C4-2B (cell line): ENCODE results near the gene FBXO34.

Source experiments
- H3K27ac ChIP-seq: fragments of 450-650 bp; 2 replicates; pipeline ENCODE4 v1.5.1; 2017
- ZFX ChIP-seq: fragments of 450-650 bp; IDR thresholded peaks from 2 replicates; pipeline ENCODE4 v1.6.1; 2017
- TF ChIP-seq, protein P1 (sequence below): fragments of 450-650 bp; conservative IDR thresholded peaks from 2 replicates; pipeline ENCODE4 v1.5.1; 2017; ENCODE audit warnings: mild to moderate bottlenecking

Gene FBXO34

DNA sequence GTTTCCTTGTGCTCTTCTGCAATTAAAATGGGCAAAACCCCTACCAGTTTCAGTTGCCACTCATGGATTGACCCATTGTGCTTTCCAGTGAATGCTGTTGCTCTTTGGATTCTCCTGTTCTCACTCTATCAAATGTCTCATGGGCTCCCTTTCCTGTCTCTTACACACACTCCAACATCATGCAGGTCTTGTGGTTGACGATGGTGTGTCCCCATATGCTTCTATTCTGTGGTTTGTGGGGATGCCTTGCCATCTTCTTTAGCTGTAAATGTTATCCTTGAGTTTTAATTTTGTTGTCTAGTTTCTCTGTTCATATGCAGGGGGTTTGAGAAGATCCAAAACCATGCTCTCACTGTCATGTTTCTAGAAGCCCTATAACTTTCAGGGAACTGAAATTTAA, 31.9 kb upstream of the FBXO34 start:
- no peak overlapping the region for H3K27ac ChIP-seq
- no peak for TF ChIP-seq ZFX

DNA sequence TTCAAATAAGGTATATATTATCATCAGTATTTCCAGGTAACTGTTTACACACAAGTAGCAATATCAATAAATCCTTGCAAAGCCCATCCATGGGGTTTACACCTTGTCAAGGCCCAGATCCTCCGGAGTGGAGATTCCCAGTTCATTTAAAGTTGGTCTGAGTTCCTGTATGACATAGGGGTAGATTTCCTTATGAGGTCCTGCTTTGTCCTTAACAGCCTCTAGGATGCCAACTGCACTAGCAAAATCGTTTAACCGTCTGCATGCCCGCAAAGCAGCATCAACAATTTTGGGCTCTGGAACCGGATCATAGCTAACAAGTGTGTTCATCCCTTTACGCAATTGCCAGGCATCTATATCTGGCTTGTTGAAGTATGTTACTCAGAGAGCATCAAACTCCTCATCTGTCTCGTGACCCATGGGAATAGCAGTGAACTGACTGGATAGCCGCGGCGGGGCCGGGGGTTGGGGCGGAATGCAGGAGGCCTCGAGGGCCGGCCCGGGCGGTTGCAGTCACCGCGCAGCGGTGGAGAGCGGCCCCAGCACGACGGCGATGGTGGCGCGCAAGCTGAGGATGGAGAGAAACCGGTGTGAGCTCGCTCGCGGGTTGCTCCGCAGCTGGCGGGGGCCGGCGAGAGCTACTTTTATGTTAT, 30.6 kb upstream of the FBXO34 start:
- no peak overlapping the region for H3K27ac ChIP-seq
- TF ChIP-seq, protein P1, sequence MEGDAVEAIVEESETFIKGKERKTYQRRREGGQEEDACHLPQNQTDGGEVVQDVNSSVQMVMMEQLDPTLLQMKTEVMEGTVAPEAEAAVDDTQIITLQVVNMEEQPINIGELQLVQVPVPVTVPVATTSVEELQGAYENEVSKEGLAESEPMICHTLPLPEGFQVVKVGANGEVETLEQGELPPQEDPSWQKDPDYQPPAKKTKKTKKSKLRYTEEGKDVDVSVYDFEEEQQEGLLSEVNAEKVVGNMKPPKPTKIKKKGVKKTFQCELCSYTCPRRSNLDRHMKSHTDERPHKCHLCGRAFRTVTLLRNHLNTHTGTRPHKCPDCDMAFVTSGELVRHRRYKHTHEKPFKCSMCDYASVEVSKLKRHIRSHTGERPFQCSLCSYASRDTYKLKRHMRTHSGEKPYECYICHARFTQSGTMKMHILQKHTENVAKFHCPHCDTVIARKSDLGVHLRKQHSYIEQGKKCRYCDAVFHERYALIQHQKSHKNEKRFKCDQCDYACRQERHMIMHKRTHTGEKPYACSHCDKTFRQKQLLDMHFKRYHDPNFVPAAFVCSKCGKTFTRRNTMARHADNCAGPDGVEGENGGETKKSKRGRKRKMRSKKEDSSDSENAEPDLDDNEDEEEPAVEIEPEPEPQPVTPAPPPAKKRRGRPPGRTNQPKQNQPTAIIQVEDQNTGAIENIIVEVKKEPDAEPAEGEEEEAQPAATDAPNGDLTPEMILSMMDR: no peak
- no peak for TF ChIP-seq ZFX

DNA sequence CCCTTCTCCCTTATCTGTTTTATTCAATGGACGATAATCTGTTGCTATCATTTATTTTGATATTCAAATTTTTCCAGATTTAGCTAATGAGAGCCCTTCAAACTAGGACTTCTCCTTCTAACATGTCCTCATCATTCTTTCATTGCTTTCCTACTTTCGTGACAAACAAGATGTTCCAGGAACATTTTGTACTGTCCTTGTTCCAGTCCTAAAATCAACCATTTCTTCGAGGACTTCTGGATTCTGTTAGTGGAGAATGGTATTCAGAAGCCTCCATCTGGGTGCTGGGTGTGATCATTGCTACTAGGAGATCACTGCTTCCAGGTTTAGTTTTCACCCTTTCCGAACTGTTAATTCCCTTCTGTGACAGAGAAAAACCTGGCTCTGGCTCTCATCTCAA, 29.5 kb upstream of the FBXO34 start:
- no peak overlapping the region for H3K27ac ChIP-seq
- TF ChIP-seq, protein P1: no peak
- no peak for TF ChIP-seq ZFX

DNA sequence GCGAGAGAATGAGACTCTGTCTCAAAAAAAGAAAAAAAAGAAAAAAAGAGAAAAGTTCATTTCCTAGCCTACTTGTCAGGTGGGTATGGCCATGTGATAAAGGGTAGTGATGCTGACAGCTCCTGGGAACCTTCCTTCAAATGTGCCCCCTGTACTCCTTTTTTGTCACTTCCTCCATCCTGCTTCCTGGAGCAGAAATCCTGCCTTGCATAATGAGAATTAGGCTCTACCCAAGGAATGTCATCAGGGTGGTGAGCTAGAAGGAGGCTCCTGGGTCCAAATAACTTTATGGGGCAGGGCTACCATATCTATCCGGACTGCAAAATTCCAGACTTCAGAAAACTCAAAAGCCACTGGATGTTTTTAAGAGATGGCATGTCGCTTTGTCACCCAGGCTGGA, 27.8 kb upstream of the FBXO34 start:
- TF ChIP-seq ZFX: no peak
- TF ChIP-seq, protein P1: no peak
- no peak overlapping the region for H3K27ac ChIP-seq

DNA sequence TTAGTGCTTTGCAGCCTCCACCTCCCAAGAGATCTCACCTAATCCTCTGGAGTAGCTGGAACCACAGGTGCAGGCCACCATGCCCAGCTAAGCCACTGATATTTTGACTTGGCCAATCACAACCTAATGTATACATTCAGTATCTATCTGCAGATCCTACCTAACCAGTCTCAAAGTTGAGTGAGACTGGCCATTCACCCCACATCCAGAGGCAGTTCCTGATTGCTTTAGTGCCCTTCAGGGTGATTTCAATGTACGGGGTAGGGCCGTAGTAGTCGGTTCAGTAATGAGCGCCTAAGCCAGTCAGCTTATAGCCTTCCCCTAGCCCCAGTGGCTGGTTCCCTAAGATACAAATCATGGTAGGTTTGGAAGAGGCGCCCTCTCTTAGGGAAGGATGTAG, 27.4 kb upstream of the FBXO34 start:
- TF ChIP-seq ZFX: no peak
- TF ChIP-seq, protein P1: no peak
- H3K27ac ChIP-seq: no peak overlapping the region

DNA sequence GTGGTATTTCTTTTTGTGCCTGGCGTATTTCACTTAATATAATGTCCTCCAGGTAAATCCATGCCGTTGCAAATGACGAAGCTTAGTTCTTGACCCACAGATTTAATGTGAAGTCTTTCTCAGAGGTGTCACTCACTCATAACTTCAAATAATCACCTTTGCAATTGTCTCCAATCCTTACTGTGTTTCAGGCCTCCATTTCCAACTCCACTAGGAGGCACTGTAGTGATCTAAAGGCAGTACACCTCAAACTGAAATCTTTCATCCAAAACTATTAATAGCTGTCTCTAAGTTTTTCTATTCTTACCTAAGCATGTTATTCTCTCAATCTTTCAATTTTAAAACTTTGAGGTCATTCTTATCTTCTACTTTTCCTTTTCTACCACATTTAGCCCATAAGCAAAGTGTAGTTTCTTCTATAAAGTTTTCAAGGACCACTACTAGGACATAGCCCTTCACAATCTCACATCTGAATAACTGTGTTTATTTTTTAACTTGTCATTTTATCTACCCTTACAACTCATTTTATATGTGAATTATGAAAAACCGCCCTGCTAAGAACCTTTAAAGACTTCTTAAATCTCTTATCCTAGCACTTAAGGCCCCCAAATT, 25.5 kb upstream of the FBXO34 start:
- H3K27ac ChIP-seq: no peak overlapping the region
- TF ChIP-seq, protein P1: peak; percentile 86
- no peak for TF ChIP-seq ZFX

DNA sequence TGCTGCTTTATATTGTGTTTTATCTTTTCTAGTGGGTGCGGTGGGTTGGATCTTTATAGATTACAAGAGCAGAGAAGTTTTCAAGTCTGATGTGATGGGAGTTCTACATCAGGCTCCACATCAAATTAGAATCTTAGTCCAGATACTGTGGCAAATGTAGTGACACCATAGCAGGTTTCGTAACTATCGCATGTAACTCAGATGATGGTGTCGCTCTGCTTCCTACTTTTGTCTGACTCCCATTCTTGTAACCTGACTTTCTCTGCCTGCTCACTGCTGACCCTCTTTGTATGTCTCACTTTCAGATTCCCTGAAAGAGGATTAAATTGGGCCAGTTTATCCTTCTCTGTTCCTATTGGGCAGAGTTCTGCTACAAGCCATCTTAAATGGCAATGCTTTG, 22.8 kb upstream of the FBXO34 start:
- no peak overlapping the region for H3K27ac ChIP-seq
- no peak for TF ChIP-seq ZFX
- TF ChIP-seq, protein P1: no peak

DNA sequence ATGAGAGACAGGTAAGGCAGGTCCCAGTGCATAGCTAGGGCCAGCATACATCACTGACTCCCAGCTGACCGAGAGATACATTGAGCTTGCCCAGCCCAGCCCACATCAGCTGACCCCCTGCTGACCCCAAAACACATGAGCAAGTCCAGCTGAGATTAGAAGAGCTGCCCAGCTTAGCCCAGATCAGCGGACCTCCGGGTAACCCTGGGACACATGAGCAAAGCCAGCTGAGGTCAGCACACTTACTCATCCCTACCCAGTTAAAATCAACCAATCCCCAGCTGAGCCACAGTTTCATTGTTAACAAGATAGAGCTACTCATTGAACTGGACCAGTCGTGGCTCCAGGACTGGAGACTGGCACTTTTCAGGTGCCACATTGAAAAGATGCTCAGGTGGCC, 21.8 kb upstream of the FBXO34 start:
- TF ChIP-seq, protein P1: no peak
- no peak for TF ChIP-seq ZFX
- H3K27ac ChIP-seq: no peak overlapping the region
